Ishikawa (cell line): ENCODE measurements around the gene GATC.

Source experiments
- CEBPB ChIP-seq: IDR thresholded peaks from 2 replicates; pipeline ENCODE4 v1.6.1; 2012
- CREB1 ChIP-seq: IDR thresholded peaks from 2 replicates; pipeline ENCODE4 v1.6.1; 2012; ENCODE audit warnings: low read depth
- EGR1 ChIP-seq: IDR thresholded peaks from 2 replicates; pipeline ENCODE4 v1.6.1; 2012
- EP300 ChIP-seq: IDR thresholded peaks from 2 replicates; pipeline ENCODE4 v1.6.1; 2012; ENCODE audit warnings: borderline replicate concordance
- FOXM1 ChIP-seq: IDR thresholded peaks from 2 replicates; pipeline ENCODE4 v1.6.1; 2012; ENCODE audit warnings: low read depth, borderline replicate concordance
- NFIC ChIP-seq: IDR thresholded peaks from 2 replicates; pipeline ENCODE4 v1.6.1; 2012
- RAD21 ChIP-seq: IDR thresholded peaks from 2 replicates; pipeline ENCODE4 v1.6.1; 2012; ENCODE audit warnings: low read depth
- TAF1 ChIP-seq: IDR thresholded peaks from 2 replicates; pipeline ENCODE4 v1.6.1; 2012; ENCODE audit warnings: low read depth, mild to moderate bottlenecking
- TCF12 ChIP-seq: IDR thresholded peaks from 2 replicates; pipeline ENCODE4 v1.6.1; 2012; ENCODE audit warnings: low read depth
- TEAD4 ChIP-seq: IDR thresholded peaks from 2 replicates; pipeline ENCODE4 v1.6.1; 2012
- YY1 ChIP-seq: IDR thresholded peaks from 2 replicates; pipeline ENCODE4 v1.6.1; 2012; ENCODE audit warnings: low read depth
- ZBTB7A ChIP-seq: IDR thresholded peaks from 2 replicates; pipeline ENCODE4 v1.6.1; 2012; ENCODE audit warnings: low read depth
- TF ChIP-seq, protein P1 (sequence below): IDR thresholded peaks from 2 replicates; pipeline ENCODE4 v1.6.1; 2012
- TF ChIP-seq, protein P2 (sequence below): IDR thresholded peaks from 2 replicates; pipeline ENCODE4 v1.6.1; 2012
- TF ChIP-seq, protein P3 (sequence below): IDR thresholded peaks from 2 replicates; pipeline ENCODE4 v1.6.1; 2012; ENCODE audit warnings: low read depth, mild to moderate bottlenecking

Gene GATC

DNA sequence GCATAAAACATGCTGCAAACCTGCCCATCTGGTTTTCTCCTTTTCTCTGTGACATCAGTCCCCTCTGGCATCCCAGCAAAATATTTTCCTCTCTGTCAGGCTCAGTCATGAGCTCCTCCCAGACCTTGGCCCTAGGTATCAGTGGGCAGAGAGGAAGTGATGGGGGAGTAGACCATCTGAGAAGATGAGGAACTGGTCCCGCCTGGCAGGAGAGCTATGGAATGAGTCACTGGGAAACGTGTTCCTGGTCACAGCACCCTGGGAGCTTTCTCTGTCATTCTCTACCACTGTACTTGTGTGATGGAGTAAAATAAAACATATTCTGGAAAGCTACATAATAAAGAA is 28.3 kb downstream of the GATC start:
- TF ChIP-seq EGR1 (no peak), NFIC (0 out of 2 replicates have a peak, but pooled peaks have one; percentile 10)
- TF ChIP-seq, protein P1, sequence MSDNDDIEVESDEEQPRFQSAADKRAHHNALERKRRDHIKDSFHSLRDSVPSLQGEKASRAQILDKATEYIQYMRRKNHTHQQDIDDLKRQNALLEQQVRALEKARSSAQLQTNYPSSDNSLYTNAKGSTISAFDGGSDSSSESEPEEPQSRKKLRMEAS: no peak

DNA sequence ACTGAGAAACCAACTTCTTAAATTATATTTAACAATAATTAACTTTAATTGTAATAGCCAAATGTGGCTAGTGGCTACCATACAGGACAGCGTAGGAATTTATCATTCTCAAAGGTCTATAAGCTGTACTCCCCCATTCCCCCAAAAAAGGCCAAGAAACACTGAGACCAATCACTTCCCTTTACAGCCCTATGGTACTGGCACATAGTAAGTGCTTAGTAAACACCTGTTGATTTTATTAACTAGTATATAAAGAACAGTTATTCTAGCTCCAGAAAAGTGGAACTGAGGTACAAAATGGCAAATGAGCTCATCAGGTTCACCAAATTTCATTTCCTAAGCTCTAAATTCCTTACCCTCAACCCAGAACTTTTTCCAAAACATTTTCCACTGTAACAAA is 29.4 kb downstream of the GATC start:
- no peak for TF ChIP-seq ZBTB7A
- TF ChIP-seq, protein P2, sequence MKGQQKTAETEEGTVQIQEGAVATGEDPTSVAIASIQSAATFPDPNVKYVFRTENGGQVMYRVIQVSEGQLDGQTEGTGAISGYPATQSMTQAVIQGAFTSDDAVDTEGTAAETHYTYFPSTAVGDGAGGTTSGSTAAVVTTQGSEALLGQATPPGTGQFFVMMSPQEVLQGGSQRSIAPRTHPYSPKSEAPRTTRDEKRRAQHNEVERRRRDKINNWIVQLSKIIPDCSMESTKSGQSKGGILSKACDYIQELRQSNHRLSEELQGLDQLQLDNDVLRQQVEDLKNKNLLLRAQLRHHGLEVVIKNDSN: no peak
- TF ChIP-seq, protein P3, sequence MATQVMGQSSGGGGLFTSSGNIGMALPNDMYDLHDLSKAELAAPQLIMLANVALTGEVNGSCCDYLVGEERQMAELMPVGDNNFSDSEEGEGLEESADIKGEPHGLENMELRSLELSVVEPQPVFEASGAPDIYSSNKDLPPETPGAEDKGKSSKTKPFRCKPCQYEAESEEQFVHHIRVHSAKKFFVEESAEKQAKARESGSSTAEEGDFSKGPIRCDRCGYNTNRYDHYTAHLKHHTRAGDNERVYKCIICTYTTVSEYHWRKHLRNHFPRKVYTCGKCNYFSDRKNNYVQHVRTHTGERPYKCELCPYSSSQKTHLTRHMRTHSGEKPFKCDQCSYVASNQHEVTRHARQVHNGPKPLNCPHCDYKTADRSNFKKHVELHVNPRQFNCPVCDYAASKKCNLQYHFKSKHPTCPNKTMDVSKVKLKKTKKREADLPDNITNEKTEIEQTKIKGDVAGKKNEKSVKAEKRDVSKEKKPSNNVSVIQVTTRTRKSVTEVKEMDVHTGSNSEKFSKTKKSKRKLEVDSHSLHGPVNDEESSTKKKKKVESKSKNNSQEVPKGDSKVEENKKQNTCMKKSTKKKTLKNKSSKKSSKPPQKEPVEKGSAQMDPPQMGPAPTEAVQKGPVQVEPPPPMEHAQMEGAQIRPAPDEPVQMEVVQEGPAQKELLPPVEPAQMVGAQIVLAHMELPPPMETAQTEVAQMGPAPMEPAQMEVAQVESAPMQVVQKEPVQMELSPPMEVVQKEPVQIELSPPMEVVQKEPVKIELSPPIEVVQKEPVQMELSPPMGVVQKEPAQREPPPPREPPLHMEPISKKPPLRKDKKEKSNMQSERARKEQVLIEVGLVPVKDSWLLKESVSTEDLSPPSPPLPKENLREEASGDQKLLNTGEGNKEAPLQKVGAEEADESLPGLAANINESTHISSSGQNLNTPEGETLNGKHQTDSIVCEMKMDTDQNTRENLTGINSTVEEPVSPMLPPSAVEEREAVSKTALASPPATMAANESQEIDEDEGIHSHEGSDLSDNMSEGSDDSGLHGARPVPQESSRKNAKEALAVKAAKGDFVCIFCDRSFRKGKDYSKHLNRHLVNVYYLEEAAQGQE: no peak
- TF ChIP-seq, protein P1: no peak
- TF ChIP-seq NFIC: no peak
- TF ChIP-seq TAF1: no peak
- no peak for TF ChIP-seq EP300
- TF ChIP-seq RAD21: no peak
- TF ChIP-seq CREB1: no peak
- no peak for TF ChIP-seq CEBPB
- no peak for TF ChIP-seq TCF12
- TF ChIP-seq YY1: no peak

DNA sequence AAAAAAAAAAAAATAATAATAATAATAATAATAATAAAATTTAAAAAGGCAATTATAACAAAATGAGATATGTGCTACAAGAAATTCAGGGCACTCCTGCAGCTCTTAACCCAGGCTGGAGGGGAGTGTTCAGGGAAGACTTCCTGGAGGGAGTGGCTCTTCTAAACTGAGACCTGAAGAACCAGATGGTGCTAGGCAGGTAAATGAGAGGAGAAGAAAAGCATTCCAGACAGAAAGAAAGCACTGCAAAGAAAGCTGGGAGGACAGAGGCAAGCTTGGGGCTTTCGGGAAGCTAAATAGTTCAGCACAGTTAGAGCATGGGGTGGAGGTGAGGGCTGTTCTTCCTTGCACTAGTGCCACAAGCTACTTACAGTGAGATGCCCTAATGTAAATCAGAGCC is 33.2 kb downstream of the GATC start:
- TF ChIP-seq CREB1: no peak
- no peak for TF ChIP-seq TCF12
- TF ChIP-seq NFIC: no peak
- TF ChIP-seq EP300: no peak
- TF ChIP-seq, protein P2: no peak
- TF ChIP-seq CEBPB: no peak
- no peak for TF ChIP-seq FOXM1
- TF ChIP-seq TAF1: no peak
- TF ChIP-seq YY1: no peak
- TF ChIP-seq, protein P1: no peak
- no peak for TF ChIP-seq ZBTB7A
- no peak for TF ChIP-seq EGR1
- TF ChIP-seq, protein P3: no peak
- no peak for TF ChIP-seq RAD21
- TF ChIP-seq TEAD4: no peak

DNA sequence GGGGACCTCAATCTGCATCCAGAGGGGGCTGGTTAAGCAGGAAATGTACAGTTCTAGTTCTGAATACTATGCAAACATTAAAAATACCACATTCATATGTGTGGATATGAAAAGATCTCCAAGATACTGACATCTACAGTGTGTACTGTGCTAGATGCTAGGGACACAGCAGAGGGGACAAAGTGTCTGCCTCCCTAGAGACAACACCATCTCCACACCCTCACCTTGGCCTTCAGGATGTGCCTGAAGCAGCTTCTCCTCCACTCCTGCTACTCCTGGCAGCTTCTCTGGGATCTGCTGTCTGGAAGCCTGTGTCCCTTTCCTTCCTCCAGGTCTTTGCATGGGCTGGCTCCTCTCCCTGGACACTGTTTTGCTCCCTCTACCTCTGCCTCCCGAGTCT is 34.0 kb downstream of the GATC start:
- no peak for TF ChIP-seq EGR1

DNA sequence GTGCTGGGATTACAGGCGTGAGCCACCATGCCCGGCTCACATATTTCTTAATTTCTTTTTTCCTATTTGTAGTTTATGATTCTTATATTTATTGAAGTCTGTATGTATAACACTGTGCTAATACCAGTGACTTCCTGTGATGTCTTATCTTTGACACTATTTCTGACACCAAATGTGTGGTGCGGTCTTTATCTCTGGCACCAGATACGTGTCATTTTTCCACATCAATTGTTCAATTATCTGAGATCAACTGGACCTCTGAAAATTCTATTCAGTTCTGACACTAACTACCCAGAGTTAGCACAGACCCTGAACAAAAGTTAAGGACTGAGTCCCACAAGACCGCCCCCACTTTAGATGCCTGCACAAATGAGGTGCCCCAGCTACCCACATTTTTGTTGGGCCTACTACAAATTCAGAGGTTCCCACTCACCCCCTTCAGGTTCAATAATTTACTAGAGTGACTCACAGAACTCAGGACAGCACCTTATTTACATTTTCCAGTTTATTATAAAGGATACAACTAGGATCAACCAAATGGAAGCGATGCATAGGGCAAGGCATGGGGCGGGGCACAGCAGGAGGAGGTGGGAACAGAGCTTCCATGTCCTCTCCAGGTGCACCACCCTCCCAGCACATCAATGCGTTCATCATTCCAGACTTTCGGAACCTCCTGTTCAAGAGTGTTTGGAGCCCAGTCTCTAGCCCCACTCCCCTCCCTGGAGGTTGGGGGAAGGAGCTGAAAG is 35.0 kb downstream of the GATC start:
- TF ChIP-seq FOXM1 (no peak), TEAD4 (no peak)

DNA sequence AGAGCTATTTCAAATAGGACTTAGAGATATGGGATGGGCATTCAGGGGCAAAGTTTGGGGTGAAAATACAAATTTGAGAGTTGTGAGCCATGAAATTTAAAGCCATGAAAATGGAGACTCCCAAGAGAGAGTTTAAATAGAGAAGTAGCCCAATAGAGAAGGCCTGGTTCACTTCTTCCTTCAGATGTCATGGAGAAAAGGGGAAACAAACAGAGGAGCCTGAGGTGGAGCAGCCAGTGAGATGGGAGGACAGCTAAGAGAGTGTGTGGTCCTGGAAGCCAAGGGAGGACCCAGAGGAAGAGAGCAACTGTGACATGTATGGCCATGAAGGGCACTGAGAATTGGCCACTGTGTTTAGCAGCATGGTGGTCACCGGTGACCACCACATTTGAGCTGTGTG is 37.4 kb downstream of the GATC start:
- TF ChIP-seq TEAD4 (no peak), TCF12 (no peak), EGR1 (no peak), ZBTB7A (no peak), EP300 (no peak), YY1 (no peak), NFIC (no peak), FOXM1 (no peak), CREB1 (no peak), RAD21 (no peak), TAF1 (no peak), CEBPB (no peak)
- TF ChIP-seq, protein P3: no peak
- TF ChIP-seq, protein P1: no peak
- TF ChIP-seq, protein P2: no peak
